ENCODE results near the gene B4GALT7.

DNA sequence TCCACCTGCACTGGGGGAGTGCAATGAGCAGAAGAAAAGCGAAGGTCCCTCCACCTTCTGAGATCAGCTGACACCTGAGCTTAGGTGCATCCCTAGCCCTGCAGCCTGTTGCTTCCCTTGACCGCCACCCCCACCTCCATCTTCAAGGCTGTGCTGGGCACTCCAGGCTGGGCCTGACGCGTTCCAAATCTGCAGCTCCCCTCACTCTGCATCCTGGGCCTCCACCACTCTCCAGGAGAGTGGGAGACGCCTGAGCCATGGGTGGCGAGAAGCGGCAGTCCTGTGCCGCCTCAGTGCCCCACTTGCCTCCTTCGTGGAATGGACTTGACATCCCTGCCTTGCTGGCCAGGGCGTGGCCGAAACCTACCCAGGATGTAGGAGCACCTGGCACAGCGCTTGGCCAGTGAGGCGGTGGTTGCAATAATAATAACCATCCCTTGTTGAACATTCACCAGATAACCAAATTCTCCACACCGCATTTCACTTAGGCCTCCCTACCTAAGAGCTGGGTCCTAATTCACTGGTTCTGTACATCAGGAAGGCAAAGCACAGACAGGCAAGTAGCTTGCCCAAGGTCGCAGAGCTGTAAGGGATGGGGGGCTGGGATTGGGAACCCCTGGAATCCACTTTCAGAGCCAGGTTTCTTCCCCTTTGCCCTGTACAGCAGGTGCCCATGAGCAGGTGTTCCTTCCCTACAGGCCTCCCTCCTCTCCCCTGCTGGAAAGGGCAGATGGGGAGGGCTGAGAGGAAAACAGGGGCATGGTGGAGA lies 11.7 kb downstream of the B4GALT7 start:
- TF ChIP-seq CTCF (IDR thresholded peaks at IDR 0.05; ENCODE audit: insufficient read depth, low read length, poor library complexity, severe bottlenecking) (no peak), EZH2phosphoT487 (conservative IDR thresholded peaks at IDR 0.05; ENCODE audit: low read length) (no peak)
